Activated gamma-delta T cell (primary cell): ENCODE measurements around the gene ATF1.

Experiments
- DNase-seq: peaks from one replicate; lab custom pipeline; 2025; lab: John Stamatoyannopoulos, UW
- total RNA-seq, 2 donors: gene quantifications; one replicate each; lab custom pipeline; 2026; lab: John Stamatoyannopoulos, UW

The ATF1 gene
- 39.2 to 39.4 reads per million in 2 donors for total RNA-seq

DNA sequence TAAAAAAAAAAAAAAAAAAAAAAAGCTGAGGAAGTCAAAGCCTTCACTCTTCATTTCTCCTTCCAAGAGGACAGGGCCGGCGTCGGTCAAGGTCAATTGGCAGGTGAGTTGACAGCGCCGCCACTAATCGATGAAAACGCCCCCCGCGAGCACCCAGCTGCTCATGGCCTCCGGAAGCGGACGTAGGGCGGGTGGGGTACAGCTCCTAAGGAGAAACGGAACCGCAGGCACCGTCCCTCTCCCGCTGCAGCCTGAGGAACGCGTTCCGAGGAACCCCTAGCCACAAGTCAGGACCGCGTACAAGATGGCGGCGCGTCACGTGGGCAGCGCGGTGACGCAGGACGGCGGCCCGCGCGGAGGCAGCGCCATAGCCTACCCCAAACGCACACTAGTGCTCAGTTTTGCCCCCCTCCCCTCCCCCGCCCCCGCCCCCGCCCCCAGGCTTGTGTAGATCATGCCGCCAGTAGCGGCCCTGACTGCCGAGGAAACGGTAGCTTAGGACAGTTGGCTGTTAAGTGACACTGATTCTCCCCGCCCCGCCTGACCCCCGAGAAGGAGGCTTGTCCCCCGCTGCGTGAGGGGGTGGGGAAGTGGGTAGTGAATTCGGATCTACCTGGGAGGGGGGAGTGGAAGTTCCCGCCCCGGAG lies at the start of gene ATF1:
TSS of gene ATF1 (plus strand) at position 463 of the 647 bp plus-strand sequence. CDS start 16,045 bp downstream, outside the sequence.
- DNase-seq, result peak; percentile 86

DNA sequence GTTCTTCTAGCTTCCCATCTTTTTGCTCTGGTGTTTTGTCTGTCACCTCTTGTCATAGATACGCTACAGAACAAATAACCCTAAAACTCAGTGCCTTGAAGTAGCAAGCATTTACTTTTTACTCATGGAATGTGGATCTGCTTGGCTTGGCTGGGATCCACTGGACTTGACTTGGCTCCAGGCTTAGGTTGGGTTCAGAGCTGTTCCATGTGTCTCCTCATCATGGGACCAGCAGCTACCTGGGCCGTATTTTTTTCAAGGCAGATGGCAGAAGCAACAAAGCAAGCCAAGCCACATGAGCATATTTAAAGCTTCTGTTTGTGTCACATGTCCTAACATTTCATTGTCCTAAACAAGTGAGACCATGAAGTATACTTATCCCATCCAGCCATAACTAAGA lies 48.7 kb upstream of the ATF1 start:
- DNase-seq, result no peak

DNA sequence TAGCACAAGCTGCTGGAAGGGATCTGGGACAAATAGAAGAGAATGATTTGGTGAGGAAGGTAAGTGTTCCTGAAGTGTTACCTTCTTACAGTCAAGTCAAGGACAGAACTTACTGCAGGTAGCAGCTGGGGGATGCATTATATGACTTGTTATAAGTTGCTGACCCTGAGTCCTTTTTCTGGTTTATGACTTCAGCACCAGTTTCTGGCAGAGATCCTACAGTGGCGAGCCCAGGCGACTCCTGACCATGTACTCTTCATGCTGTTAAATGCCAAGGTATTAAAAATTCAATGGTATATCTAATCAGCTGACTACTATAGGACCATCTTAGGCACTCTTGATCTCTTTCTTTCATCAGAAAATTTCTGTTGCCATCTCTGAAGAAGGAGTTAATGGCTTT lies 45.1 kb upstream of the ATF1 start:
- no peak for DNase-seq

- DNase-seq, result no peak
These were observed 43.8 kb upstream of the ATF1 start for GRCh38 chr12:50720085-50720484.

- DNase-seq, result no peak
These were observed 43.4 kb upstream of the ATF1 start for GRCh38 chr12:50720501-50720900.

- no peak for DNase-seq
These were observed 40.0 kb upstream of the ATF1 start for GRCh38 chr12:50723865-50724264.

GRCh38 chr12:50725011-50725942 lies 38.6 kb upstream of the ATF1 start:
- DNase-seq, result no peak

- DNase-seq, result no peak
These were observed 36.4 kb upstream of the ATF1 start for GRCh38 chr12:50727466-50727865.

GRCh38 chr12:50728417-50728816 lies 35.5 kb upstream of the ATF1 start:
- DNase-seq, result no peak

- DNase-seq, result no peak
These were observed 35.1 kb upstream of the ATF1 start for GRCh38 chr12:50728841-50729240.

DNA sequence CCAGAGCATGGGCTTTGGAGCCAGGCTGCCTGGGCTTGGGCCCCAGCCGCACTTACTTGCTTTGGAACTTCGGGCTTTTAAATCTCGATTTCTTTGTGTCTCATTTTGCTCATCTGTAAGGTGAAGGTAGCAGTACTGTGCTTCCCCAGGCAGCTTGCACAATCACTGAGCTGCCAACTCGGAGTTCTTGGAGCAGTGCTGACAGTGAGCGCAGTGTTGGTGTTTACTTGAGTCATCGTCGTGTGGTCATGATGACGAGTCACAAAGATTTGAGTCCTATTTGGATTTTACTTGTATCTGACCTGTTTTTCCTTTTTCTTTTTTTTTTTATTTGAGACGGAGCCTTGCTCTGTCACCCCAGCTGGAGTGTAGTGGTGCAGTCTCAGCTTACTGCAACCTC lies 31.3 kb upstream of the ATF1 start:
- DNase-seq, result no peak

- no peak for DNase-seq
These were observed 30.2 kb upstream of the ATF1 start for GRCh38 chr12:50733706-50734105.

DNA sequence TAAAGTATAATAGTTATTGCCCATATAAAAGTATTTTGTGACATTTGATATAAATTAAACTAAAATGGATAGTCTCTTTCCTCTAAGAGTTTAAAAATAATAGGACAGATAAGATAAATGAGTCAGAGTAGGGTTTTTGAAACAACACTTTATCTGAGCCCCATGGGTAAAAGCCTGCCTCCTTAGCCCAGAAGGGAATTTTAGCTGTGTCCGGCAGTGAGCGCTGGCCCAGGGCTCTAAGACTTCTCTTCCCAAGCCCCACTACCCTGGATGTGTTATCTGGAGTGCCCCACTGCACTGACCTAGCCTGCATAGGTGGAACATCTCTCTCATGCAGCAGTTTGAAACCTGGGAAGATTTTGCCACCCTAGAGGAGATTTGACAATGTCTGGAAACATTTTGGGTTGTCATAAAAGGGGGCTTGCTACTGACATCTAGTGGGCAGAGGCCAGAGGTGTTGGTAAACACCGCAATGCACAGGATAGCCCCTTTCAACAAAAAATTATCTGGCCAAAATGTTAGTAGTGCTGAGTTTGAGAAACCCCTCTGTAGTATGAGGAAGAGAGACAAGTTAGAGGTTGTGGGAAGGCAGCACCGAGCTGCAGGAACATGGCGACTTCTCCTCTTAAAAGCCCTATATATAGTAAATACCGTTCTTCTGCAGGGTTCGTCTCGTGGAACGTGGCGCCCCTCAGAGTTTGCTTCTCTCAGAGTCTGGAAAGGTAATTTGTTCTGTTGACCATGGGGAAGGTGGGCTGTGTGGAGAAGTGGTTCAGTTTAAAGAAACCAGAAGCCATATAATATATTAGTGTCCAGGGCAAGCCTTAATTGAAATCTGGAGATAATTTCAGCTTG lies 29.3 kb upstream of the ATF1 start:
- no peak for DNase-seq

DNA sequence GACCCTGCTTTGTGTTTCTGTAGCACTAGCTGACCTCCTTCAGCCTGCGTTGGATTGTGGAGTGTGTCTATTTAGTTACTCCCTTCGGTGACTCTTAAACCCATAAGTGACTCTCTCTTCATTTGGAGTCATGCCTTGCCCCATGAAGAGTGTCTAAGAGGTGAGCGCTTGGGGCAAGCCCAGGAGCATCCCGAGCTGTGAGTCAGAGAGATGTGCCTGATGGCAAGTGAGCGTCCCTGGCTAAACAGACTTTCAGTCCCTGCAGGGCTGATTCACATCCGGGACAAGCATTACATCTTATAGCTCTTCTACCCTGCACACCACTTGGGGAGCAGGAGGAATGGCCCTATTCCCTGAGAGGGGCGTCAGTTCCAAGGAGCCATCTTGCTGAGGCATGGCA lies 24.3 kb upstream of the ATF1 start:
- DNase-seq, result no peak

DNA sequence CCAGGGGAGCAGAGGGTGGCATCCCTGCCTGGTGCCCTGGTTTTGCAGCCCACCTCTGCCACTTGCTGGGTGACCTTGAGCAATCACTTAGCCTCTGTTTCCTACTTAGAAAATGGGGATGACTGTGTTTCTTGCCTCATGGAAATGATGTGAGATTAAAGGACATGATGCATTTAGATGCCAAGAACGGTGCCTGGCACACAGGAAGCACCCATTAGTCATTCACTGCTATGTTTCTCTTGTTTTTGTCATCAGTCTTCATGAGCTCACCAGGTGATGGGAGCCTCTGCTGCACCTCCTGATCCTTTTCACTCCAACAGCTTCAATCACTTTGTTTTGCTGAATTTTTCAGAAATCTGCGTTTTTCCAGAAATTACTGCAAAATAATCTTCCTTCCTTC lies 23.6 kb upstream of the ATF1 start:
- DNase-seq, result no peak

- no peak for DNase-seq
These were observed 21.1 kb upstream of the ATF1 start for GRCh38 chr12:50742776-50743175.

DNA sequence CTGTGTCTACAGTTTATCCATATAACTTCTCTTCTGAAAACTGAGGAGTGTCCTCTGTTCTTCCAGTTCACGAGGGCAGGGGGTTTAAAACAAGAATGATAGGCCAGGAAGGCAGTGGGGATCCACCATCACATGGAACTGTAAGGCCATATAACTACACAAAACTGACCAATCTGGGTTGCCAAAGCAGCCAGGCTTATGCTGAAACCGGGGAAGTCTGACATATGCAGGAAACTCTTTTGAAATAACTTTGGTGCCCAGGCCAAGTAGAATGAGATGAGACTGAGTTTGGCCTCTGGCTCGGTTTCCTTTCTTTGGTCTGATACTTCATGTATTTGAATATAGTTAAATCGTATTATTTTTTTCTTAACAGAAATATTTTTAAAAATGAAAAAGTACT lies 18.0 kb upstream of the ATF1 start:
- no peak for DNase-seq

DNA sequence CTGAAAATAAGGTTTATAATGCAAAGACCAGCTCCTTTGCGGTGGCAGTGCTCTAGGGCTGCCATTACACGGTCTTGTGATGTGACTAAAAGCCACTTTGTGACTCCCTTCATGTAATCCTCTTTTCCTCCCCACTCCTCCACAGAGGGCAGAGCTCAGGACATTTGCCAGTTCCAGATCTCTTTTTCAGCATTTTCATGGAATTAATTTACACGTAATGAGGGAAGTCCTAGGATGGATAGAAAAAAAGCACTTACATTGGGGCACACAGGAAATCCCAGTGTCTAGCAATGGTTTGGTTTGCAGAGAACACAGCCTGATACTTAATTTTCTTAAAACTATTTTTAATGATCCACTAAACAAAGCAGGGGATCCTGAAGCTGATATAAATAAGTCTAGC lies 17.5 kb upstream of the ATF1 start:
- no peak for DNase-seq

- DNase-seq, result no peak
These were observed 16.1 kb upstream of the ATF1 start for GRCh38 chr12:50747817-50748216.

GRCh38 chr12:50749459-50749882 lies 14.4 kb upstream of the ATF1 start:
- DNase-seq, result no peak

GRCh38 chr12:50750366-50750765 lies 13.5 kb upstream of the ATF1 start:
- DNase-seq, result no peak
